ENCODE data around the gene OCEL1.
A peak's percentile ranks its signal among the peaks of the same experiment; 100 is the strongest.

The OCEL1 gene

GRCh38 chr19:17237747-17238706 lies 12.0 kb downstream of the OCEL1 start:
- no peak overlapping the region for H2BK5ac ChIP-seq (ENCODE audit: low read depth, low read length, poor library complexity)
- peak; percentile 82 to 87 for DNase-seq
- no peak overlapping the region for H4K8ac ChIP-seq (ENCODE audit: low read depth, low read length)
- H3K36me3 ChIP-seq (ENCODE audit: control insufficient read depth in 1 of 2, insufficient read depth in 2 of 2, low read length in 2 of 2) = peaks cover 57 to 59% of the 10 kb centered on the region in 2 experiments
- no peak overlapping the region for H3K4me3 ChIP-seq (ENCODE audit: low read depth, low read length)
- peak overlapping the region; percentile 6 for H3K27ac ChIP-seq (ENCODE audit: low read depth, low read length)
- no peak overlapping the region for H2AFZ ChIP-seq (ENCODE audit: insufficient read depth, low read length, poor library complexity)
- H3K14ac ChIP-seq (ENCODE audit: low read length) = no peak overlapping the region
- H3K27me3 ChIP-seq (ENCODE audit: insufficient read depth, low read length) = no peaks in the 10 kb centered on the region
- H3K79me2 ChIP-seq (ENCODE audit: control insufficient read depth, insufficient read depth, low read length, poor library complexity) = peaks cover 24% of the 10 kb centered on the region
- no peak overlapping the region for H3K4me2 ChIP-seq (ENCODE audit: low read length)
- no peak overlapping the region for H2BK120ac ChIP-seq (ENCODE audit: insufficient read depth, low read length, poor library complexity)
- H3K9me3 ChIP-seq (ENCODE audit: insufficient read depth, low read depth, low read length) = peaks cover 3% of the 10 kb centered on the region
- H4K91ac ChIP-seq (ENCODE audit: low read depth, low read length) = no peak overlapping the region
- H3K23ac ChIP-seq (ENCODE audit: low read length) = no peak overlapping the region
- no CpG with 5 or more reads among the region's 13 CpGs for WGBS (ENCODE audit: extremely low coverage, insufficient coverage, insufficient read length)
- H3K79me1 ChIP-seq (ENCODE audit: low read length) = peaks cover 11% of the 10 kb centered on the region
- peaks cover 25 to 26% of the 10 kb centered on the region in 2 experiments for H3K4me1 ChIP-seq (ENCODE audit: control insufficient read depth in 1 of 2, insufficient read depth in 2 of 2, low read length in 2 of 2)
- no peak overlapping the region for H4K12ac ChIP-seq (ENCODE audit: low read depth, low read length)
- no peak overlapping the region for H2BK12ac ChIP-seq (ENCODE audit: low read length)
- H3K9ac ChIP-seq (ENCODE audit: low read length) = no peak overlapping the region
- no peak overlapping the region for H2AK5ac ChIP-seq (ENCODE audit: low read length)
- H3K18ac ChIP-seq (ENCODE audit: low read length) = no peak overlapping the region
- H3K4ac ChIP-seq (ENCODE audit: low read depth, low read length) = peak overlapping the region; percentile 22

DNA sequence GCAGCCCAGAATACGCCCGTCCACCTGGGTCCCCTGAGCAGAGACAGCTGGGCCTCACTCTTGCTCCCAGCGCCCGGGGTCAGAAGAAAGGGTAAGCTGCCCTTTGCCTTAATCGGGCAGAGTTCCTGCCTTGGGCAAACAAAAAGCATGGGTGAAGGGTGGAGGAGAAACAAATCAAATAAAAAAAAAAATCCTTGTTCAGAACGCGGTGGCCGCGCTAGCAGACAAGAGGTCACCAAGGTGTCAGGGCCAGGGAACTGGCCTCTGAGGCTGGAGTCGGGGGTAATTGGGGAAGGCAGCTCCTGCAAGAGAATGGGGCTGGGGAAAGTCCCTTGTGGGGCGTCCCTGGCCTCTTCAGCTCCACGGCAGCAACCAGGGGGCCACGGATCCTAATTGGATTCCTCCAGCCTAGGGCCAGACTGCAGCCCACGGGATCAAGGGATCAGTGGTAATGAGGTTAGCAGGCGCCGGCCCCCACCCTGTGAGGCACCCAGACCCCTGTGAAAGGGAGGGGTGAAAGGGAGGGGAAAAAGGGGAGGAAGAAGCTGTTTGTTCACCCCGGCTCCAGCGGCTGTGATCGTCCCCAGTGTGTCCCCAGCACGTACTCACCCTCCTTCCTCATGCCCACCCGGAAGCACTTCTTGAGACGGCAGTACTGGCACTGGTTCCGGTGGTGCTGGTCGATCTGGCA lies 14.2 kb downstream of the OCEL1 start:
- H3K14ac ChIP-seq (ENCODE audit: low read length) = no peak overlapping the region
- H2AFZ ChIP-seq (ENCODE audit: insufficient read depth, low read length, poor library complexity) = no peak overlapping the region
- no peak overlapping the region for H4K12ac ChIP-seq (ENCODE audit: low read depth, low read length)
- H3K23ac ChIP-seq (ENCODE audit: low read length) = no peak overlapping the region
- H3K9me3 ChIP-seq (ENCODE audit: insufficient read depth, low read depth, low read length) = peaks cover 8% of the 10 kb centered on the region
- no peak overlapping the region for H3K18ac ChIP-seq (ENCODE audit: low read length)
- H3K4me1 ChIP-seq (ENCODE audit: control insufficient read depth in 1 of 2, insufficient read depth in 2 of 2, low read length in 2 of 2) = peaks cover 20 to 26% of the 10 kb centered on the region in 2 experiments
- H3K27me3 ChIP-seq (ENCODE audit: insufficient read depth, low read length) = no peaks in the 10 kb centered on the region
- H2AK5ac ChIP-seq (ENCODE audit: low read length) = no peak overlapping the region
- H2BK5ac ChIP-seq (ENCODE audit: low read depth, low read length, poor library complexity) = no peak overlapping the region
- H3K36me3 ChIP-seq (ENCODE audit: control insufficient read depth in 1 of 2, insufficient read depth in 2 of 2, low read length in 2 of 2) = peaks cover 40 to 41% of the 10 kb centered on the region in 2 experiments
- WGBS (ENCODE audit: extremely low coverage, insufficient coverage, insufficient read length) = no CpG with 5 or more reads among the region's 24 CpGs
- DNase-seq = no peak
- no peak overlapping the region for H3K9ac ChIP-seq (ENCODE audit: low read length)
- no peak overlapping the region for H4K8ac ChIP-seq (ENCODE audit: low read depth, low read length)
- H2BK120ac ChIP-seq (ENCODE audit: insufficient read depth, low read length, poor library complexity) = no peak overlapping the region
- peaks cover 42% of the 10 kb centered on the region for H3K79me2 ChIP-seq (ENCODE audit: control insufficient read depth, insufficient read depth, low read length, poor library complexity)
- no peak overlapping the region for H4K91ac ChIP-seq (ENCODE audit: low read depth, low read length)
- peak overlapping the region; percentile 85 for H3K4ac ChIP-seq (ENCODE audit: low read depth, low read length)
- no peak overlapping the region for H3K4me3 ChIP-seq (ENCODE audit: low read depth, low read length)
- peaks cover 31% of the 10 kb centered on the region for H3K79me1 ChIP-seq (ENCODE audit: low read length)
- no peak overlapping the region for H3K27ac ChIP-seq (ENCODE audit: low read depth, low read length)
- no peak overlapping the region for H3K4me2 ChIP-seq (ENCODE audit: low read length)
- H2BK12ac ChIP-seq (ENCODE audit: low read length) = no peak overlapping the region

GRCh38 chr19:17240826-17241399 lies 14.9 kb downstream of the OCEL1 start:
- H3K79me2 ChIP-seq (ENCODE audit: control insufficient read depth, insufficient read depth, low read length, poor library complexity) = peaks cover 42% of the 10 kb centered on the region

More at GRCh38 chr19:17240826-17241399, 14.9 kb downstream of the OCEL1 start:
- H4K8ac ChIP-seq (ENCODE audit: low read depth, low read length) = no peak overlapping the region
- no peak overlapping the region for H2AFZ ChIP-seq (ENCODE audit: insufficient read depth, low read length, poor library complexity)
- H4K91ac ChIP-seq (ENCODE audit: low read depth, low read length) = no peak overlapping the region
- peaks cover 26% of the 10 kb centered on the region for H3K79me1 ChIP-seq (ENCODE audit: low read length)
- H3K4me2 ChIP-seq (ENCODE audit: low read length) = no peak overlapping the region
- no CpG with 5 or more reads among the region's 6 CpGs for WGBS (ENCODE audit: extremely low coverage, insufficient coverage, insufficient read length)
- H2BK5ac ChIP-seq (ENCODE audit: low read depth, low read length, poor library complexity) = no peak overlapping the region
- H2AK5ac ChIP-seq (ENCODE audit: low read length) = no peak overlapping the region
- H3K4me3 ChIP-seq (ENCODE audit: low read depth, low read length) = no peak overlapping the region
- peaks cover 8% of the 10 kb centered on the region for H3K9me3 ChIP-seq (ENCODE audit: insufficient read depth, low read depth, low read length)
- no peak overlapping the region for H4K12ac ChIP-seq (ENCODE audit: low read depth, low read length)
- H3K27me3 ChIP-seq (ENCODE audit: insufficient read depth, low read length) = no peaks in the 10 kb centered on the region
- no peak overlapping the region for H2BK120ac ChIP-seq (ENCODE audit: insufficient read depth, low read length, poor library complexity)
- H3K27ac ChIP-seq (ENCODE audit: low read depth, low read length) = no peak overlapping the region
- no peak overlapping the region for H2BK12ac ChIP-seq (ENCODE audit: low read length)
- no peak overlapping the region for H3K18ac ChIP-seq (ENCODE audit: low read length)
- H3K9ac ChIP-seq (ENCODE audit: low read length) = no peak overlapping the region
- no peak overlapping the region for H3K23ac ChIP-seq (ENCODE audit: low read length)
- peaks cover 36 to 37% of the 10 kb centered on the region in 2 experiments for H3K36me3 ChIP-seq (ENCODE audit: control insufficient read depth in 1 of 2, insufficient read depth in 2 of 2, low read length in 2 of 2)
- peak overlapping the region; percentile 85 for H3K4ac ChIP-seq (ENCODE audit: low read depth, low read length)
- H3K14ac ChIP-seq (ENCODE audit: low read length) = no peak overlapping the region
- peaks cover 14 to 23% of the 10 kb centered on the region in 2 experiments for H3K4me1 ChIP-seq (ENCODE audit: control insufficient read depth in 1 of 2, insufficient read depth in 2 of 2, low read length in 2 of 2)
- no peak for DNase-seq
